A673 (cell line): Measurements from ENCODE around the gene HEXA. TPM values are rescaled to one million over a fixed set of nuclear protein-coding genes. Genes with fewer than 3 reads are reported as not detected.

Source experiments
- BruUV-seq: library from RNA; stranded (reverse); fragments of 400-500 nt; replicated peaks from 2 replicates; lab custom pipeline; 2021; lab: Mats Ljungman, UMichigan
- CTCF ChIA-PET: fragments of 300-600 bp; sonication (Branson Sonifier 250); formaldehyde crosslinking; loops from one replicate; lab custom pipeline; 2022; ENCODE audit warnings: antibody characterized with exemption; lab: Charles Lee
- POLR2A ChIA-PET: fragments of 300-600 bp; sonication (Branson Sonifier 250); formaldehyde crosslinking; loops from one replicate; lab custom pipeline; 2022; ENCODE audit warnings: antibody characterized with exemption; ENCODE audit not compliant: low non-redundant PET; lab: Charles Lee
- DNase-seq: peaks from one replicate; pipeline ENCODE4 v3.0.0-alpha.2; 2015; ENCODE audit warnings: low spot score
- H3K27ac ChIP-seq: fragments of 200-600 bp; sonication (generic); 2 replicates; pipeline ENCODE4 v1.5.1; 2016; ENCODE audit warnings: mixed run types, low read depth, mild to moderate bottlenecking, mixed read lengths, antibody characterized with exemption, low read length; ENCODE audit not compliant: poor library complexity, severe bottlenecking
- H3K27me3 ChIP-seq: fragments of 200-600 bp; sonication (generic); replicated peaks from 2 replicates; pipeline ENCODE4 v1.6.1; 2017; ENCODE audit warnings: mixed run types, low read depth, mild to moderate bottlenecking, mixed read lengths, antibody characterized with exemption, low read length; ENCODE audit not compliant: insufficient read depth, poor library complexity
- H3K36me3 ChIP-seq: fragments of 200-600 bp; sonication (generic); 2 replicates; pipeline ENCODE4 v1.6.1; 2016; ENCODE audit warnings: mixed run types, mild to moderate bottlenecking, mixed read lengths, antibody characterized with exemption, low read length; ENCODE audit not compliant: insufficient read depth, poor library complexity, severe bottlenecking
- H3K4me1 ChIP-seq: fragments of 200-600 bp; sonication (generic); 2 replicates; pipeline ENCODE4 v1.6.1; 2017; ENCODE audit warnings: mixed run types, mild to moderate bottlenecking, mixed read lengths, antibody characterized with exemption, low read length; ENCODE audit not compliant: insufficient read depth, poor library complexity, severe bottlenecking
- H3K4me3 ChIP-seq: fragments of 200-600 bp; sonication (generic); 2 replicates; pipeline ENCODE4 v1.5.1; 2016; ENCODE audit warnings: low read depth, mixed run types, mild to moderate bottlenecking, mixed read lengths, low read length; ENCODE audit not compliant: poor library complexity, severe bottlenecking
- H3K9me3 ChIP-seq: fragments of 200-600 bp; sonication (generic); 2 replicates; pipeline ENCODE4 v1.6.1; 2016; ENCODE audit warnings: mixed run types, low read depth, mild to moderate bottlenecking, mixed read lengths, antibody characterized with exemption, low read length; ENCODE audit not compliant: poor library complexity, severe bottlenecking
- EZH2 ChIP-seq: fragments of 200-600 bp; sonication (generic); IDR thresholded peaks from 2 replicates; pipeline ENCODE4 v1.6.1; 2017; ENCODE audit warnings: borderline replicate concordance, low read depth, mild to moderate bottlenecking, mixed read lengths, antibody characterized with exemption, low read length; ENCODE audit not compliant: poor library complexity, severe bottlenecking
- intact Hi-C: fragments of 100-400 bp; cut with micrococcal nuclease; formaldehyde crosslinking; loops from one replicate; pipeline ENCODE4 v1.10.0; 2022; ENCODE audit not compliant: unreplicated experiment
- total RNA-seq: library from RNA; stranded (reverse); gene quantifications from 2 replicates; pipeline ENCODE4 v1.2.3, GENCODE V29; 2021
- TF ChIP-seq, protein P1 (sequence below): fragments of 300-800, 200-600 bp; sonication (generic); conservative IDR thresholded peaks from 2 replicates; pipeline ENCODE4 v1.5.1; 2017; ENCODE audit warnings: low read depth, mild to moderate bottlenecking, antibody characterized with exemption, low read length, moderate library complexity, mixed read lengths

HEXA gene
- total RNA-seq, 1 experiment from 2014 or later: 64.8 TPM

DNA sequence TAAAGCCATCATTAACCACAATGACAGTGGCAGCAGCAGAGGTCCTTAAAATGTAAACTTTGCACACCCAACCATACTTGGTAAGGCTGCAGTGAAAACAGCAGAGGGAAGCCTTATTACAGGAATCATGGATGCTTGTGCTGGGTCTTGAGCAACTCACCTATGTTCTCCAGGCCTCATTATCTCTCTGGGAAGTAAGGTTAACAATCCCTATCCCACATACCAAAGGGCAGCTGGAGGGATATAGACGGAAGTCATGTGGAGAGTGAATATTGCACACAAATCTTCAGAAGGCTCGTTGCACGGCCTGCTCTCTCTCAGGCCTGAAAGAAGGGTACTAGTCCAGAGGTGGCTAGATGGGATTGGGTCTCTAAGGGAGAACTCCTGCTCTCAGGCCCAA, 30.0 kb downstream of the HEXA start:
- no peak for TF ChIP-seq EZH2
- TF ChIP-seq, protein P1, sequence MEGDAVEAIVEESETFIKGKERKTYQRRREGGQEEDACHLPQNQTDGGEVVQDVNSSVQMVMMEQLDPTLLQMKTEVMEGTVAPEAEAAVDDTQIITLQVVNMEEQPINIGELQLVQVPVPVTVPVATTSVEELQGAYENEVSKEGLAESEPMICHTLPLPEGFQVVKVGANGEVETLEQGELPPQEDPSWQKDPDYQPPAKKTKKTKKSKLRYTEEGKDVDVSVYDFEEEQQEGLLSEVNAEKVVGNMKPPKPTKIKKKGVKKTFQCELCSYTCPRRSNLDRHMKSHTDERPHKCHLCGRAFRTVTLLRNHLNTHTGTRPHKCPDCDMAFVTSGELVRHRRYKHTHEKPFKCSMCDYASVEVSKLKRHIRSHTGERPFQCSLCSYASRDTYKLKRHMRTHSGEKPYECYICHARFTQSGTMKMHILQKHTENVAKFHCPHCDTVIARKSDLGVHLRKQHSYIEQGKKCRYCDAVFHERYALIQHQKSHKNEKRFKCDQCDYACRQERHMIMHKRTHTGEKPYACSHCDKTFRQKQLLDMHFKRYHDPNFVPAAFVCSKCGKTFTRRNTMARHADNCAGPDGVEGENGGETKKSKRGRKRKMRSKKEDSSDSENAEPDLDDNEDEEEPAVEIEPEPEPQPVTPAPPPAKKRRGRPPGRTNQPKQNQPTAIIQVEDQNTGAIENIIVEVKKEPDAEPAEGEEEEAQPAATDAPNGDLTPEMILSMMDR: no peak
- CTCF ChIA-PET: no interaction called here
- Histone ChIP-seq H3K36me3 (peaks cover 2% of the 10 kb centered on the region), H3K27ac (no peak overlapping the region), H3K27me3 (no peaks in the 10 kb centered on the region), H3K4me1 (no peaks in the 10 kb centered on the region), H3K4me3 (no peak overlapping the region), H3K9me3 (no peaks in the 10 kb centered on the region)
- DNase-seq: no peak
- no TSS peak for BruUV-seq
- intact Hi-C loops: no loop called here
- POLR2A ChIA-PET: no interaction called here

DNA sequence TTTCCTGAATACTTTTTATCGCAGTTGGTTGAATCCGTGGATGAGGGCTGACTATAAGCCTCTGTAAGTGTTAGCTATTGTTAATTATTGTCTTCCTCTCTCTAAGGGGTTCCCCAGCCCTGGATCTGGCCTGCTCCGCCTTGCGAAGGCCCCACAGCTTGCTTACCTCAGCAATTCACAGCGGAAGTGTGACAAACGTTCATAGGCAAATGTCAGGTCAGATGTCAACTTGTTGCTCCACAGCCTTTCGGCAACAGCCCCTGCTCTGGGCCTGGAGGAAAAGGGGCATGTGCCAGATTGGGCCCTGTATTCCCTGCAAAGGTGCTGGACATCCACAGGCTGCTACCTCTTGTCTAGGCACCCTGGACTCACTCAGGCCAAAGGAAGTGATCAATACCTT, 30.5 kb downstream of the HEXA start:
- intact Hi-C loops: no loop called here
- no peaks in the 10 kb centered on the region for H3K4me1 ChIP-seq
- no peak overlapping the region for H3K27ac ChIP-seq
- TF ChIP-seq, protein P1: no peak
- TF ChIP-seq EZH2: no peak
- no peak overlapping the region for H3K4me3 ChIP-seq
- no peaks in the 10 kb centered on the region for H3K27me3 ChIP-seq
- POLR2A ChIA-PET: no interaction called here
- DNase-seq: no peak
- no peaks in the 10 kb centered on the region for H3K36me3 ChIP-seq
- H3K9me3 ChIP-seq: no peaks in the 10 kb centered on the region
- CTCF ChIA-PET: no interaction called here
- BruUV-seq: no TSS peak

DNA sequence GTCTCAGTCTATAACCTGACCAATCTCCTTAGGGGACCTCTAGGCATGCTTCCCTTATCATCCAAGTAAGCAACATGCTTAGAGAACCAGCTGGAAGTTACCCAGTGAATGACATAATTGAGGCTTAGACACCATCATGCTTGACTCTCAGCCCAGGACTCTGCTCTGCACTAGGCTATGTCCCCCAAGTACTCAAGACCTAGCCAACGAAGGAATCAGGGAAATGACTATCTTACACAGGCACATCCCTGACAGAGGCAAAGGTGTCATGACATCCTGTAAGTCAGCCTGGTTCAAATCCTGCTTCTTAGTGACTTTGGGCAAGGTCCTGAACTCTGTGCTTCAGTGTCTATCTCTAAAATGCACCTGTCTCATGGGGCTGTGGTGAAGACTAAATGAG, 31.2 kb downstream of the HEXA start:
- Histone ChIP-seq H3K4me1 (no peaks in the 10 kb centered on the region), H3K27me3 (no peaks in the 10 kb centered on the region), H3K36me3 (no peaks in the 10 kb centered on the region), H3K27ac (no peak overlapping the region), H3K9me3 (no peaks in the 10 kb centered on the region), H3K4me3 (no peak overlapping the region)
- BruUV-seq: no TSS peak
- TF ChIP-seq, protein P1: no peak
- TF ChIP-seq EZH2: no peak
- ChIA-PET CTCF (no interaction called here), POLR2A (no interaction called here)
- intact Hi-C loops: no loop called here
- DNase-seq: no peak
